Panc1 (cell line): ENCODE measurements around the gene HELZ. TPM values are rescaled to one million over a fixed set of nuclear protein-coding genes. Genes with fewer than 3 reads are reported as not detected.

Experiments used
- ATAC-seq: fragments of 200-7000 bp; cut with Tn5 transposase; 2 replicates; pipeline ENCODE4 v1.9.1; 2020; ENCODE audit warnings: mild to moderate bottlenecking, moderate library complexity
- BruUV-seq: library from RNA; stranded (reverse); fragments of 400-500 nt; replicated peaks from 2 replicates; lab custom pipeline; 2021; lab: Mats Ljungman, UMichigan
- CTCF ChIA-PET: fragments of 300-600 bp; sonication (Branson Sonifier 250); formaldehyde crosslinking; loops from one replicate; lab custom pipeline; 2022; ENCODE audit warnings: antibody characterized with exemption; lab: Charles Lee
- POLR2A ChIA-PET: fragments of 300-600 bp; sonication (Branson Sonifier 250); formaldehyde crosslinking; loops from one replicate; lab custom pipeline; 2022; ENCODE audit warnings: antibody characterized with exemption; lab: Charles Lee
- DNase-seq: peaks from one replicate; pipeline ENCODE4 v3.0.0-alpha.2; 2010; ENCODE audit warnings: low read depth, low spot score
- H3K27ac ChIP-seq: 2 replicates; pipeline ENCODE4 v1.5.1; 2011; ENCODE audit warnings: mild to moderate bottlenecking, low read length, inconsistent platforms
- H3K27me3 ChIP-seq: fragments of 200-500 bp; sonication (Bioruptor generic); 2 replicates; pipeline ENCODE4 v1.6.0; 2014; ENCODE audit warnings: low read length, inconsistent platforms; ENCODE audit not compliant: control insufficient read depth, insufficient read depth
- H3K36me3 ChIP-seq: fragments of 200-500 bp; sonication (Bioruptor generic); 2 replicates; pipeline ENCODE4 v1.5.1; 2014; ENCODE audit warnings: inconsistent platforms, mild to moderate bottlenecking, low read length, moderate library complexity; ENCODE audit not compliant: control insufficient read depth, insufficient read depth
- H3K4me1 ChIP-seq: 2 replicates; pipeline ENCODE4 v1.5.1; 2011; ENCODE audit warnings: inconsistent platforms, mild to moderate bottlenecking, low read length, moderate library complexity; ENCODE audit not compliant: control insufficient read depth, insufficient read depth
- H3K4me3 ChIP-seq, 2 experiments: 2 replicates each; pipeline ENCODE4 v1.5.1; 2011 to 2012; ENCODE audit warnings: low read depth in 2 of 2, low read length in 2 of 2, mild to moderate bottlenecking in 2 of 2, inconsistent platforms in 1 of 2, moderate library complexity in 1 of 2
- H3K9me3 ChIP-seq: fragments of 200-500 bp; sonication (Bioruptor generic); 2 replicates; pipeline ENCODE4 v1.5.1; 2014; ENCODE audit warnings: low read depth, mild to moderate bottlenecking, inconsistent platforms, low read length, moderate library complexity; ENCODE audit not compliant: control insufficient read depth, insufficient read depth
- CTCF ChIP-seq: fragments of 450-650 bp; IDR thresholded peaks from 2 replicates; pipeline ENCODE4 v1.5.1; 2017; ENCODE audit warnings: mild to moderate bottlenecking
- POLR2AphosphoS5 ChIP-seq: IDR thresholded peaks from 2 replicates; pipeline ENCODE4 v1.6.1; 2012; ENCODE audit warnings: mild to moderate bottlenecking, low read depth, low read length, moderate library complexity
- REST ChIP-seq, 2 experiments: IDR thresholded peaks; 2 replicates each; pipeline ENCODE4 v1.6.1; 2011 to 2012; ENCODE audit warnings: low read depth in 2 of 2, control low read depth in 1 of 2, low read length in 1 of 2, mild to moderate bottlenecking in 1 of 2, moderate library complexity in 1 of 2; ENCODE audit not compliant: insufficient read depth in 1 of 2
- SIN3A ChIP-seq: IDR thresholded peaks from 2 replicates; pipeline ENCODE4 v1.6.1; 2012; ENCODE audit warnings: low read depth, mild to moderate bottlenecking, low read length, moderate library complexity, borderline replicate concordance; ENCODE audit not compliant: insufficient read depth
- TCF7L2 ChIP-seq: IDR thresholded peaks from 2 replicates; pipeline ENCODE4 v1.6.1; 2011; ENCODE audit warnings: mild to moderate bottlenecking, low read depth, low read length, inconsistent platforms
- in situ Hi-C: cut with HindIII; loops from 2 replicates; pipeline ENCODE4 v1.10.0; 2016; ENCODE audit warnings: low sequenced_read_pairs, low pct_unique_long_range_greater_than_20kb
- intact Hi-C: fragments of 100-400 bp; cut with micrococcal nuclease; formaldehyde crosslinking; loops from one replicate; pipeline ENCODE4 v1.10.0; 2022; ENCODE audit not compliant: unreplicated experiment
- total RNA-seq: library from RNA; stranded (reverse); gene quantifications from one replicate; pipeline ENCODE4 v1.2.1, GENCODE V29; 2021; ENCODE audit not compliant: unreplicated experiment

HELZ gene
- total RNA-seq, 1 experiment from 2014 or later: 15.0 TPM

GRCh38 chr17:67210915-67211314 lies 34.1 kb downstream of the HELZ start:
- ChIA-PET POLR2A (no interaction called here), CTCF (no interaction called here)
- no TSS peak for BruUV-seq
- Histone ChIP-seq H3K4me3 (no peak overlapping the region), H3K4me1 (no peaks in the 10 kb centered on the region), H3K36me3 (no peaks in the 10 kb centered on the region; the same call in 1 of the 2 replicates), H3K27ac (no peak overlapping the region), H3K9me3 (no peaks in the 10 kb centered on the region), H3K27me3 (no peaks in the 10 kb centered on the region)
- DNase-seq (no peak), ATAC-seq (no peak)
- in situ Hi-C loops: no loop called here
- TF ChIP-seq REST (IDR thresholded peaks at IDR 0.05; ENCODE audit: insufficient read depth in 1 of 2, low read depth in 2 of 2, low read length in 1 of 2) (no peak), TCF7L2 (no peak), SIN3A (no peak), CTCF (no peak), POLR2AphosphoS5 (no peak)
- intact Hi-C loops: no loop called here

GRCh38 chr17:67208232-67208631 lies 36.8 kb downstream of the HELZ start:
- no peak for DNase-seq
- Histone ChIP-seq H3K36me3 (no peaks in the 10 kb centered on the region; the same call in 1 of the 2 replicates), H3K27me3 (no peaks in the 10 kb centered on the region), H3K27ac (no peak overlapping the region), H3K4me3 (no peak overlapping the region), H3K9me3 (no peaks in the 10 kb centered on the region), H3K4me1 (no peaks in the 10 kb centered on the region)
- no peak for ATAC-seq
- CTCF ChIA-PET: no interaction called here
- in situ Hi-C loops (no loop called here), intact Hi-C loops (no loop called here)
- no peak for TF ChIP-seq SIN3A
- TF ChIP-seq REST (IDR thresholded peaks at IDR 0.05; ENCODE audit: insufficient read depth in 1 of 2, low read depth in 2 of 2, low read length in 1 of 2): no peak
- no peak for TF ChIP-seq TCF7L2
- TF ChIP-seq CTCF: no peak
- POLR2A ChIA-PET: no interaction called here
- BruUV-seq: no TSS peak
